PFSK-1 (cell line): ENCODE results near the gene SUCLG2.

Experiments
- POLR2AphosphoS5 ChIP-seq: IDR thresholded peaks from 2 replicates; pipeline ENCODE4 v1.6.1; 2012; ENCODE audit warnings: low read depth, mild to moderate bottlenecking, control low read depth, low read length, moderate library complexity
- TF ChIP-seq, protein P1 (sequence below), 2 experiments: IDR thresholded peaks; 2 replicates each; pipeline versions ENCODE4 v1.6.1 to v1.8.0; 2011 to 2012; ENCODE audit warnings: low read depth in 2 of 2, low read length in 2 of 2, control low read depth in 1 of 2, inconsistent platforms in 1 of 2, mild to moderate bottlenecking in 1 of 2, moderate library complexity in 1 of 2; ENCODE audit not compliant: insufficient read depth in 1 of 2

DNA sequence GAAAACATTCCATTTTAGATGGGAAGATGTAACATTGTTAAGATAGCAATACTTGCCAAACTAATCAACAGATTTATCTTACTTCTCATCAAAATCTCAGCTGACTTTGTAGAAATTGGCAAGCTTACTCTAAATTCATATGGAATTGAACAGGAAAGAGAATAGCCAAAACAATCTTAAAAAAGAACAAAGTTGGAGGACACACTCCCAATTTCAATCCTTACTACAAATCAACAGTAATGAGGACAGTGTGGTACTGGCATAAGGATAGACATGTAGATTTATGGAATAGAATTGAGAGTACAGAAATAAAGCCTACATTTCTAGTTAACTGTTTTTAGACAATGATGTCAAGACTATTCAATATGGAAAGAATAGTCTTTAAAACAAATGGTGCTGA, 308.3 kb downstream of the SUCLG2 start:
- no peak for TF ChIP-seq POLR2AphosphoS5
- TF ChIP-seq, protein P1, sequence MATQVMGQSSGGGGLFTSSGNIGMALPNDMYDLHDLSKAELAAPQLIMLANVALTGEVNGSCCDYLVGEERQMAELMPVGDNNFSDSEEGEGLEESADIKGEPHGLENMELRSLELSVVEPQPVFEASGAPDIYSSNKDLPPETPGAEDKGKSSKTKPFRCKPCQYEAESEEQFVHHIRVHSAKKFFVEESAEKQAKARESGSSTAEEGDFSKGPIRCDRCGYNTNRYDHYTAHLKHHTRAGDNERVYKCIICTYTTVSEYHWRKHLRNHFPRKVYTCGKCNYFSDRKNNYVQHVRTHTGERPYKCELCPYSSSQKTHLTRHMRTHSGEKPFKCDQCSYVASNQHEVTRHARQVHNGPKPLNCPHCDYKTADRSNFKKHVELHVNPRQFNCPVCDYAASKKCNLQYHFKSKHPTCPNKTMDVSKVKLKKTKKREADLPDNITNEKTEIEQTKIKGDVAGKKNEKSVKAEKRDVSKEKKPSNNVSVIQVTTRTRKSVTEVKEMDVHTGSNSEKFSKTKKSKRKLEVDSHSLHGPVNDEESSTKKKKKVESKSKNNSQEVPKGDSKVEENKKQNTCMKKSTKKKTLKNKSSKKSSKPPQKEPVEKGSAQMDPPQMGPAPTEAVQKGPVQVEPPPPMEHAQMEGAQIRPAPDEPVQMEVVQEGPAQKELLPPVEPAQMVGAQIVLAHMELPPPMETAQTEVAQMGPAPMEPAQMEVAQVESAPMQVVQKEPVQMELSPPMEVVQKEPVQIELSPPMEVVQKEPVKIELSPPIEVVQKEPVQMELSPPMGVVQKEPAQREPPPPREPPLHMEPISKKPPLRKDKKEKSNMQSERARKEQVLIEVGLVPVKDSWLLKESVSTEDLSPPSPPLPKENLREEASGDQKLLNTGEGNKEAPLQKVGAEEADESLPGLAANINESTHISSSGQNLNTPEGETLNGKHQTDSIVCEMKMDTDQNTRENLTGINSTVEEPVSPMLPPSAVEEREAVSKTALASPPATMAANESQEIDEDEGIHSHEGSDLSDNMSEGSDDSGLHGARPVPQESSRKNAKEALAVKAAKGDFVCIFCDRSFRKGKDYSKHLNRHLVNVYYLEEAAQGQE (IDR thresholded peaks at IDR 0.05; ENCODE audit: insufficient read depth in 1 of 2, low read depth in 2 of 2, low read length in 2 of 2): no peak
